Right atrium auricular region (tissue), 2 donors: ENCODE measurements around the gene PARVG. TPM values are rescaled to one million over a fixed set of nuclear protein-coding genes. Genes with fewer than 3 reads are reported as not detected.

Experiments used
- DNase-seq: peaks from one replicate; pipeline ENCODE4 v3.0.0-alpha.2; 2019; ENCODE audit warnings: low spot score
- H3K27ac ChIP-seq, 2 donors: fragments of 200-600 bp; sonication (generic); 1 replicate in 1 of 2; 2 replicates in 1 of 2; pipeline ENCODE4 v1.5.1; 2016 to 2019
- H3K27me3 ChIP-seq, 2 donors: fragments of 200-600 bp; sonication (generic); one replicate each; pipeline versions ENCODE4 v1.5.1 to v1.6.0; 2017 to 2019
- H3K36me3 ChIP-seq: fragments of 200-600 bp; sonication (generic); one replicate; pipeline ENCODE4 v1.5.1; 2016
- H3K4me1 ChIP-seq, 2 donors: fragments of 200-600 bp; sonication (generic); one replicate each; pipeline versions ENCODE4 v1.5.1 to v1.6.0; 2017 to 2019
- H3K4me3 ChIP-seq, 2 donors: fragments of 200-600 bp; sonication (generic); 1 replicate in 1 of 2; 2 replicates in 1 of 2; pipeline ENCODE4 v1.5.1; 2017 to 2019; ENCODE audit warnings: mild to moderate bottlenecking in 1 of 2, moderate library complexity in 1 of 2
- H3K9me3 ChIP-seq, 2 donors: fragments of 200-600 bp; sonication (generic); one replicate each; pipeline ENCODE4 v1.5.1; 2019
- CTCF ChIP-seq, 2 donors: fragments of 200-600 bp; sonication (generic); IDR thresholded peaks; one replicate each; pipeline ENCODE4 v1.5.1; 2019; ENCODE audit warnings: antibody characterized with exemption in 2 of 2
- total RNA-seq, 2 donors: library from RNA; depleted of rRNA; stranded (reverse); fragments of >200 nt; gene quantifications; one replicate each; pipeline ENCODE4 v1.1.0, GENCODE V29; 2016

The PARVG gene
- total RNA-seq, 2 donors from 2014 or later, result 2.1 to 7.2 TPM

- Histone ChIP-seq H3K27ac (no peak overlapping the region), H3K4me1 (no peaks in the 10 kb centered on the region), H3K9me3 (no peaks in the 10 kb centered on the region), H3K4me3 (no peak overlapping the region), H3K27me3 (no peaks in the 10 kb centered on the region), H3K36me3 (no peaks in the 10 kb centered on the region)
- TF ChIP-seq CTCF (IDR thresholded peaks at IDR 0.05), result no peak
- no peak for DNase-seq
Observed at GRCh38 chr22:44179989-44180705, 578 bp upstream of the PARVG start.

- Histone ChIP-seq H3K36me3 (no peaks in the 10 kb centered on the region), H3K4me1 (no peaks in the 10 kb centered on the region), H3K4me3 (peak overlapping the region in 1 of 2 donors; percentile 30), H3K27ac (peak overlapping the region; percentile 58 to 64), H3K9me3 (no peaks in the 10 kb centered on the region), H3K27me3 (no peaks in the 10 kb centered on the region)
- DNase-seq, result no peak
- TF ChIP-seq CTCF (IDR thresholded peaks at IDR 0.05), result no peak
Observed at GRCh38 chr22:44181033-44181911, 547 bp downstream of the PARVG start.

GRCh38 chr22:44181912-44182587 lies 1.3 kb downstream of the PARVG start:
- peak overlapping the region; percentile 58 to 64 for H3K27ac ChIP-seq
- TF ChIP-seq CTCF (IDR thresholded peaks at IDR 0.05), result no peak
- H3K4me1 ChIP-seq, result no peaks in the 10 kb centered on the region
- peak overlapping the region in 1 of 2 donors; percentile 30 for H3K4me3 ChIP-seq
- no peak for DNase-seq
- H3K9me3 ChIP-seq, result no peaks in the 10 kb centered on the region
- H3K36me3 ChIP-seq, result no peaks in the 10 kb centered on the region
- no peaks in the 10 kb centered on the region for H3K27me3 ChIP-seq

- no peak for TF ChIP-seq CTCF (IDR thresholded peaks at IDR 0.05)
- Histone ChIP-seq H3K36me3 (no peaks in the 10 kb centered on the region), H3K27ac (peak overlapping the region in 1 of 2 donors; percentile 58), H3K9me3 (no peaks in the 10 kb centered on the region), H3K4me3 (peak overlapping the region in 1 of 2 donors; percentile 30), H3K4me1 (no peaks in the 10 kb centered on the region), H3K27me3 (no peaks in the 10 kb centered on the region)
- DNase-seq, result peak; percentile 67
Observed at GRCh38 chr22:44182588-44183286, 2.0 kb downstream of the PARVG start.

- H3K27me3 ChIP-seq, result no peaks in the 10 kb centered on the region
- H3K4me3 ChIP-seq, result no peak overlapping the region
- no peak overlapping the region for H3K27ac ChIP-seq
- H3K4me1 ChIP-seq, result no peaks in the 10 kb centered on the region
- H3K9me3 ChIP-seq, result no peaks in the 10 kb centered on the region
- no peak for TF ChIP-seq CTCF (IDR thresholded peaks at IDR 0.05)
- H3K36me3 ChIP-seq, result no peaks in the 10 kb centered on the region
- no peak for DNase-seq
Observed at GRCh38 chr22:44183287-44183588, 2.5 kb downstream of the PARVG start.
